ENCODE data around the gene NCCRP1. TPM values are rescaled to one million over a fixed set of nuclear protein-coding genes. Genes with fewer than 3 reads are reported as not detected.

NCCRP1 gene
- total RNA-seq, 4 donors from 2014 or later = 0.46 TPM; not detected in 3

GRCh38 chr19:39154100-39154628 is 42.6 kb upstream of the NCCRP1 start:
- ATAC-seq (ENCODE audit: low FRiP score) = no peak
- TF ChIP-seq, protein P1, sequence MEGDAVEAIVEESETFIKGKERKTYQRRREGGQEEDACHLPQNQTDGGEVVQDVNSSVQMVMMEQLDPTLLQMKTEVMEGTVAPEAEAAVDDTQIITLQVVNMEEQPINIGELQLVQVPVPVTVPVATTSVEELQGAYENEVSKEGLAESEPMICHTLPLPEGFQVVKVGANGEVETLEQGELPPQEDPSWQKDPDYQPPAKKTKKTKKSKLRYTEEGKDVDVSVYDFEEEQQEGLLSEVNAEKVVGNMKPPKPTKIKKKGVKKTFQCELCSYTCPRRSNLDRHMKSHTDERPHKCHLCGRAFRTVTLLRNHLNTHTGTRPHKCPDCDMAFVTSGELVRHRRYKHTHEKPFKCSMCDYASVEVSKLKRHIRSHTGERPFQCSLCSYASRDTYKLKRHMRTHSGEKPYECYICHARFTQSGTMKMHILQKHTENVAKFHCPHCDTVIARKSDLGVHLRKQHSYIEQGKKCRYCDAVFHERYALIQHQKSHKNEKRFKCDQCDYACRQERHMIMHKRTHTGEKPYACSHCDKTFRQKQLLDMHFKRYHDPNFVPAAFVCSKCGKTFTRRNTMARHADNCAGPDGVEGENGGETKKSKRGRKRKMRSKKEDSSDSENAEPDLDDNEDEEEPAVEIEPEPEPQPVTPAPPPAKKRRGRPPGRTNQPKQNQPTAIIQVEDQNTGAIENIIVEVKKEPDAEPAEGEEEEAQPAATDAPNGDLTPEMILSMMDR (IDR thresholded peaks at IDR 0.05) = no peak
- DNase-seq (ENCODE audit: low spot score) = no peak

DNA sequence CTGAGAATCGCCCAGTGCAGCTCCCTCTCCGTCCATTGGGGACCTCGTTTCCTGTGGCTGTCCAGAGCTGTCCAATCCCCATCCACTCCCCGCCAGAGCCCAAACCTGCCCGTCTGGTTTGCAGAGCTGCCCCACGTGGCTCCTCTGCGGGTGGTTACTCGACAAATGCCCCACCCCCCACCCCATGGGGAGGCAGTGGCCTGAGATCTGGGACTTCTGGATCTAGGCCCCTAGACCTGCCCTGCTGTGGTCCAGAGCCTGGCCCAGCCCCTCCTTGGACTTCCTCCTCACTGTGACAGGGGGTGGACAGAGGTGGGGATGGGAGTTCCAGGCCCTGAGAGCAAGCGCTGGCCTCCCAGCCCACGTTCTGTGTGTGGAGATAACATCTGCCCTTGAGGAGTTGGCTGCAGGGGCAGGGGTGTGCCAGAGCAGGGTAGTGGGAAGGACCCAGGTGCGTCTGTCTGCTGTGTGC is 42.1 kb upstream of the NCCRP1 start:
- DNase-seq (ENCODE audit: low spot score) (no peak), ATAC-seq (ENCODE audit: low FRiP score) (no peak)
- TF ChIP-seq, protein P1 (IDR thresholded peaks at IDR 0.05) = no peak

DNA sequence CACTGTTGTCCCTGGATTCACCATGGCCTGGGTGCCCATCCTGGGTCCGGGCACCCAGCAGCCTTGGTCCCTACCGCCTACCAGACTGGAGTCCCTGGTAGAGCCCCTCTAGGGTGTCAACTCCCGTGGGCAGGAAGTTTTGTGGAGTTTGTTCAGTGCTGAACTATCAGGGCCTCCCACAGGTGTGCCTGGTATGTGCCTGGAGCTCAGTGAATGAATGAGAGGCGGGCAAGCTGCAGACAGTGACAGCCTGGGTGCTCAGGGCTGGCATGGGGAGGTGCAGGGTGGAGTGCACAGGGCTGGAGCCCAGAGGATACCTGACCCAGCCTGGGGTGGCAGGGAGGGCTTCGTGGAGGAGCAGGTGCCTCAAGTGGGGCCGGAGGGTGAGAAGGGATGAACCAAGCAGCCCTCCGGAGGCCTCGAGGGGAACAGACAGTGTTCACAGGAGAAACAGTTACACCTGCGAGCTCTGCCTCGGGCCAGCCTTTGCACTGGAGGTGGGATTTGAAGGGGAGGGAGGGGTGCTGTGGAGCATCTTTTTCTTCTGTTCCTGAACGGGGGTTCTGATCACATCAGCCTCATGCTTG is 41.6 kb upstream of the NCCRP1 start:
- ATAC-seq (ENCODE audit: low FRiP score) = no peak
- TF ChIP-seq, protein P1 (IDR thresholded peaks at IDR 0.05) = no peak
- no peak for DNase-seq (ENCODE audit: low spot score)

DNA sequence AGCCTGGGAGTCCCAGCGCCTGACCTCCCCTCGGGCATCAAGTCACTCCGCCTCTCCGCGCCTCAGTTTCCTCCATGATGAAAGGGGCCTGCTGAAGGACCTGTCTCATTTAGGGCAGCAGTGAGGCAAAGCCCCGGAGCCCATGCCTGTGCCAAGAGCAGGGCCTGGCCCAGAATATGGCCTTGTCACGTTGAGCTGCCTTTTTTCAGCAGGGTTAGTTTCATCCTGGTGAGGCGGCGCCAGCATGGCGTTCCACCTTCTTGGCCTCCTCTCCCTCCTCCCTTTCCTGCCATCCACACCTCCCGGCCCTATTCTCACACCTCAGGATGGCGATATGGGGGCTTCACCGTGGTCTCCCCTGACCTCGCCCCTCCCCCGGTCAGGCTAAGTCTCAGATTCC is 41.0 kb upstream of the NCCRP1 start:
- TF ChIP-seq, protein P1 (IDR thresholded peaks at IDR 0.05) = no peak
- ATAC-seq (ENCODE audit: low FRiP score) = no peak

DNA sequence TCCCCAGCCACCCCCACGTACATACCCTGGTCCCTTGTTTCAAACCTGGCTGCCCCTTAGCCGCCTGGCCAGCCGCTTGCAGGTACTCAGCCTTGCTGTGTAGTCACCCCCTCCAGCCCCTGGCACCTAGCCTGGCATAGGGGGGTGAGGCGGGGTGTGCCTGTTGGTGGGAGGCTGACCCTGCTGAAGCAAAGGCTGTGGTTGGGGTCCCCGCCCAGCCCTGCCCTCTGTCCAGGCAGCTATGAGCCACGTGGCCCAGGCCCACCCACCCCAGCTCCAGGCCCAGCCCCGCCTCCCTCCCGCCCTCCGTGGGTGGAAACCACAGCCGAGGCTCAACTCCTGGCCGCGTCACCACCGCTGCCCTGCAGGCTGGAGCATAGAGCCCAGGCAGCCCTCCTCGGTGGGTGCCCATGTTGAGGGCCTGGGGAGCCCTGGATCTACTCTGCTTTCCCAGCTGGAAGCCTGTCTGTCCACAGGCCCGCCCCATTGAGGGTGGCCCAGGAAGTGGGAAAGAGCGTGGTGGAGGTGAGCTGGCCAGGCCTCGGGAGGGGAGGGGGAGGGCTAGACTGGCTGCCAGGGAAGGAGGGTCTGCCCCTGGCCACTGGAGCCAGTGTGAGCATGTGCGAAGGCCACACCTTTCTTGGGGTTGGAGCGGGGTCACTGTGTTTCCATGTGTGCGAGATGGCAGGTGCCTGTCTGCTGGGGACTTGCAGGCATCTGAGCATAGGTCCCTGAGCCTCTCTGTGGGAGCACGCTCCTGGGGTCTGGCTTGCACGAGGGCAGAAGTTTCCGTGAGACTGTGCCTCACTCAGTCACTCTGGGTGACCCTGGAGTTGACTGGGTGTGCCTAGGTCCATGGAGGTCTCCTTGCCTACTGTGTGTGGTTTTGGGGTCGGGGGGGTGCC is 40.2 kb upstream of the NCCRP1 start:
- peak; percentile 11 for ATAC-seq (ENCODE audit: low FRiP score)
- TF ChIP-seq, protein P1 (IDR thresholded peaks at IDR 0.05) = no peak
- DNase-seq (ENCODE audit: low spot score) = no peak

More for the DNA sequence above, 41.0 kb upstream of the NCCRP1 start:
- DNase-seq (ENCODE audit: low spot score) = no peak

DNA sequence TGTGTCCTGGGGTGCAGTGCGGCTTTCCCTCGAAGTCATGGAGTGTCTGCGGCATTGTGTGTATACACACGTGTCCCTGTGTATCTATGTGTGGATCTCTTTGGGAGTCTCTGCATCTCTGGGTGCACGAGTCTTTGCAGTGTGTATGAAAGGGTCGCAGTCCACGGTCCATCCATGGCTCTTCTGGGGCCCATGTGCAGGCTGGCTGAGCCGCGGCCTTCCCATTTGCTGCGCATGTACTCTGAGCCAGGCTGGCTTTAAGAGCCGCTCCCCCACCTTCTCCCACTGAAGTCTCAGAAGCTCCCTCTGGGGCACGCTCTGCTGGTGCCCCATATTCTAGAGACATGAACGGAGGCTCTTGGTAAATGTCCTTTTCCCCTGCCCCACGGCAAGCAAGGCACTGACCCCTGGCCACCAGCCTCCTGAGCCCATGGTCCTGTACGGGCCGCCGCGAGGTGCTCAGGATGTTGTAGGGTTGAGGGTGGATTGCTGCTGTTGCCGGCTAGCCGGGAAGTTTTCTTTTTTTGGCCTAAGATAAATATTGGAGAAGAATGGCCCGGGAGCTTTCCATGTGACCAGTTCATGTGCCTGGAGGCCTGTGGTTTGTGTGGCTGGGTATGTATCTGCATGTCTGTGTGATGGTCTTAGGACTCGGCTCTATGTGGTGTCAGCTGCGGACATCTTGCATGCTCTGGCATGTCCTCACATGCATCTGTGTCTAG is 39.3 kb upstream of the NCCRP1 start:
- TF ChIP-seq, protein P1 (IDR thresholded peaks at IDR 0.05) = no peak
- ATAC-seq (ENCODE audit: low FRiP score) (no peak), DNase-seq (ENCODE audit: low spot score) (no peak)
